Stimulated activated CD8-positive, alpha-beta memory T cell treated with anti-CD3 and anti-CD28 coated beads, Interleukin-15, amount 100 ng/mL, for 4 hours (primary cell): ENCODE measurements around the gene EGF.
"Not testable (repeated sequence)": the region's sequence is repeated elsewhere in the genome, so short reads cannot be mapped to it uniquely, and the experiment has no call there.

ENCODE experiments used
- DNase-seq, 2 donors: peaks; one replicate each; pipeline ENCODE4 v3.0.0-alpha.2; 2020; ENCODE audit warnings: low read depth in 2 of 2

Gene EGF

DNA sequence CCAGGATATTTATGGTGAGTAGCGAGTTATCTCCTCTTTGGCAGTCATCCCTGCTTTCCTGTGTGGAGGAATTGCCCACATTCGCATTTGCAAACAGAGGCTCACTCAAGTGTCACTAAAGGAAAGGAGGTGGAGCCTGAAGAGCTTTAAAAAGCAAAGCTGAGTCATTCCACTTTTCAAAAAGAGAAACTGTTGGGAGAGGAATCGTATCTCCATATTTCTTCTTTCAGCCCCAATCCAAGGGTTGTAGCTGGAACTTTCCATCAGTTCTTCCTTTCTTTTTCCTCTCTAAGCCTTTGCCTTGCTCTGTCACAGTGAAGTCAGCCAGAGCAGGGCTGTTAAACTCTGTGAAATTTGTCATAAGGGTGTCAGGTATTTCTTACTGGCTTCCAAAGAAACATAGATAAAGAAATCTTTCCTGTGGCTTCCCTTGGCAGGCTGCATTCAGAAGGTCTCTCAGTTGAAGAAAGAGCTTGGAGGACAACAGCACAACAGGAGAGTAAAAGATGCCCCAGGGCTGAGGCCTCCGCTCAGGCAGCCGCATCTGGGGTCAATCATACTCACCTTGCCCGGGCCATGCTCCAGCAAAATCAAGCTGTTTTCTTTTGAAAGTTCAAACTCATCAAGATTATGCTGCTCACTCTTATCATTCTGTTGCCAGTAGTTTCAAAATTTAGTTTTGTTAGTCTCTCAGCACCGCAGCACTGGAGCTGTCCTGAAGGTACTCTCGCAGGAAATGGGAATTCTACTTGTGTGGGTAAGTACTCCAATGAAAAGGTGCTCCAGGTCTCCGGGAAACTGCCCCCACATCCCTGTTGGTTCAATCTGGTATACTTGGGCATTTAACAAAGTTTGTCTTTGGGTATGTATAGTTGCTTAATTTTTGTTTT lies at the start of gene EGF:
TSS of gene EGF (plus strand) at position 178 of the 890 bp plus-strand sequence. CDS start at position 631, 453 bp downstream.
- no peak for DNase-seq

DNA sequence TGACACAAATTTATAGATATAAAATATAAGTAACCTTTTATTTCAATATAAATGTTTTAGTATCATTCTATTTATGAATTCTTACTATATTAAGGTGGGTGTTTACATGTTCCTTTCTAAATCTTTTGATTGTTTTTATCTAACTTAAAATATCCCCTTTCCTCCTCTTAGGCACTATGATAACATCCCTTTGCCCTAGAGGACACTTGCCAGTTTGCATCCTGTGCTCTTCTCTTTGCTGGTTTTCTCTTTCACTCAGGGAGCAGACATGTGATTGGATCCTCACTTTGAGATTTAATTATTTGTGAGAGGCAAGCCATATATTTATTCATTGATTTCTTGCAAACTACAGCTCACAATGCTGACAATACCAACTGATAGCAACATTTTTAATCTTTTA lies 48.5 kb upstream of the EGF start:
- DNase-seq: no peak

DNA sequence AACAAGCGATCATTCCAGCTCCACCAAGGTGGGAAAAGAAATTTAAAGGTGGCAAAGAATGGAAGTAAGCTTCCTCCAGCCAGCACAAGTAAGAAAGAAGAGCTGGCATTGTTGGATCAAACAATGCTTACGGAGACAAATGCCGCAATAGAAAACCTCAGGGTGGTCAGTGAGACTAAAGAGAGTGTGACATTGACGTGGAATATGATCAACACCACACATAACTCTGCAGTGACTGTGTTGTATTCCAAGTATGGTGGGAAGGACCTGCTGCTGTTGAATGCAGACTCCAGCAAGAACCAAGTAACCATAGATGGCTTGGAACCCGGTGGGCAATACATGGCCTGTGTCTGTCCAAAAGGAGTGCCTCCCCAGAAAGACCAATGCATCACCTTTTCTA lies 42.6 kb upstream of the EGF start:
- no peak for DNase-seq

DNA sequence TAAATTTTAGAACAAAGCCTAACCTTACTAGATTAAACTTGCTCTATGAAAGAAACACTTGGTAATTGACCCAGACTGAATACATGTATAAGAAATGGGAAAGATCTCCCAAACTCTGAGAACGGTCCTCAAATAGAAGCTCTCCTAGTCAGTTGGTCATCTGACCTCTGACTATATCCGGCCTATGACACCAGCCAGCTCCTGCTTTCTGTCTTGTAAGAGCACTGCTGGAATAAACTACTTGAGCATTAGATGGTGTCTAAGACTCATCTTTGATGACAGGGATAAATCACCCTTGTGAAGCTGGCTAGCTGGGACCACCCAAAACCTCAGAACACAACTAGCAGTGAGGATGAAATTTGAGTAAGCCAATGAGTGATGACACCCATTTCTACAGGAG lies 40.6 kb upstream of the EGF start:
- DNase-seq: no peak

DNA sequence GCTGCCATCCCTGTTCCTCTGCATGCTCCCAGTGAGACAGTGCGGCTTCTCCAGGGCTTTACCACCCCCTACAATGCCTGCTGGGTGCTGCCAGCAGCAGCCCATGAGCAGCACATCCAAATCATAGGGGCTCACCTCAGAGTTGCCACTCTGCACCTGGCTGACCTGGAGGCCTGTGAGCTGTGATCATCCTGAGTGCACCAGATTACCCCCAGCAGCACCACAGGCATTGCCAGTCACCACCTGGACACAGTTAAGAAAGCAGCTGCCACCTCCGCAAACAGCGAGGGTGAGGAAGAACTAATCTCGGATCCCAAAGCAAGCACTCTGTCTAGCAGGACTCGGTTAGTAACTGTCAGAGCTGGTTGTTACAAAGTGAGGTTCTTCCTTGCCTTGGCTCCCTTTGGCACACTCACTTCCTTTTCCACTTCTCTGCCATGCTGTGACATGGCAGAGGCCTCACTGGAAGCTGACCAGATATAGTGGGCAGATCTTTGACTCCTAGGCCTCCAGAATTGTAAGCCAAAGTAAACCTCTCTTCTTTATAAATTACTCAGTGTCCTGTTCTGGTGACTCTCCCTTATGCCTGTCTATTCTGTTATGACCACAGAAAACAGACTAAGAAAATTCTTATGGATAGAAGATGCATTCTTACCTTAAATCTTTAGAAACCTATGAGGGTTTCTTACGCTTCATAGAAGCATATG lies 39.6 kb upstream of the EGF start:
- DNase-seq: no peak

DNA sequence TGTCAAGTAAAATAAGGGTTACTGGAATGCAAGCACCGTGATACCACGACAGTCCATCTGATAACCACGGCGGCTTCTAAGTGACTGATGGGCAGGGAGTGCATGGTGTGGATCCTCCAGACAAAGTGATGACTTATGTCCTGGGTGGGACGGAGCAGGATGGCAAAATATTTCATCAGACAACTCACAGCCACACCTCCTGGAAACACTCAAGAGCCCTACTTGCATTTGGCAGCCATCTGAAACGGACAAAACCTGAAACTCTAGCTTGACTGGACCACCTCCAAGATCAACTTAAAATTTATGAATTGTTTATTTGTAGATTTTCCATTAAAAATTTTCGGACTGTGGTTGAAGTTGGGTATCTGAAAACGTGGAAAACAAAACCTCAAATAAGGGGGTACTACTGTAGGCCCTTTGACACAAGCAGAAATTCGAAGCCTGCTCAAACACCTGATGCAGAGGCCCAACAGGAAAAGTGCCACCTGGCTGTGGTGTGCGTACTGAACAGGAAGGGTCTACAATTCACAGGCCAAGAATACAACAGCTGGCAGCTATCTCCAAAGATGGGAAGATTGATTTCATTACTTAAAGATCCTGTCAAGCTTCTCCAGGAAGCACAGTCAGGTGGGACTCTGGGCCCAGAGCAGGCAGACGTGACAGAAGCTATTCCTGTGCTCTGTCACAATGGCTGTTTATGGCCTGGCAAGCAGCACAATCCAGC lies 38.7 kb upstream of the EGF start:
- DNase-seq: no peak

DNA sequence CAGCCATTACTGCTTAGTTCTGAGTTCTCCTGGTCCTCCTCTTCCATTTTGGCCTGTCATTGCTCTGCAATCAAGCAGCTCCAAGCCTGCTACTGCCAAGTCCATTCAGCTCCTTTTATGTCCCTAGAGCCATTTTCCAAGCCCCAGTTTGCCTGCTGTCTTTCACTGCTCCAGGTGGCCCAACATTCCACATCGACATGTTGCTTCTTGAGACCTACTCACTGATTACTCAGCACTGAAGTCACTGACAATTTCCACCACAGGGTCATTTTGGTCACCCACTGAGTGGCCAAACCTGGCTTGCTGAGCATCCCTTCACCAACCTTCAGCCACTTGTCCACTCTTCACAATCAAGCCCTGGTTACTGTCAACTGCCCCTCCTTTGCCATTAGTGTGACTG lies 37.6 kb upstream of the EGF start:
- no peak for DNase-seq

DNA sequence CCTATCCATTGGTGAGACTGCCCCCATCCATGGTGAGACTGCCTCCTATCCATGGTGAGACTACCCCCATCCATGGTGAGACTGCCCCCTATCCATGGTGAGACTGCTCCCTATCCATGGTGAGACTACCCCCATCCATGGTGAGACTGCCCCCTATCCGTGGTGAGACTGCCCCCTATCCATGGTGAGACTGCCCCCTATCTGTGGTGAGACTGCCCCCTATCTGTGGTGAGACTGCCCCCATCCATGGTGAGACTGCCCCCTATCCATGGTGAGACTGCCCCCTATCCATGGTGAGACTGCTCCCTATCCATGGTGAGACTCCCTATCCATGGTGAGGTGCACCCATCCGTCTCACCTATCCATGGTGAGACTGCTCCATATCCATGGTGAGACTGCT lies 37.1 kb upstream of the EGF start:
- DNase-seq: not testable (repeated sequence)

DNA sequence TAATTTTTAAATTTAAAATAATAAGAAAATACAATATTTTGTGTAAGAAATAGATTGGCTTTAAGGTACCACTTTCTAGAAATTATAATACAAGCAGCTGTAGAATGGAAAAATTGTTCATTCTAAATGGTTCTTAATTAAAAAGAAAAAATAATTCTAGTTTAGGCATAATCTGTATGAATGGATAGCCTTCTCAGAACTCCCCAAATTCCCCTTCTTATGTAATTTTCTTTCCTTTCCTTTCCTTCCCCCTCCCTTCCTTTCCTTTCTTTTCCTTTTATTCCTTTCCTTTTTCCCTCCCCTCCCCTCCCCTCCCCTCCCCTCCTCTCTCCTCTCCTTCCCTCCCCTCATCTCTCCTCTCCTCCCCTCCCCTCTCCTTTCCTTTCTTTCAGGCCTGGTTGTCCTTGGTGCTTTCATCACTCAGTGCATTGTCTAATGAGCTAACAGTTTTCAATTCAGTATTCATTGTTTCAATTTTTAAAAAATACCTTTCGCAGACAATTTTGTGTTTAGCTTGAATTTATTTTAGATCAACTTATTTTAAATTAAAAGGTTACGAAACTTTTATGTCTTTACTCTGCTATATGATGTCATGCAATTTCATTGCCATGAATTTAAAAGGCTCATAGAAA lies 35.9 kb upstream of the EGF start:
- DNase-seq: no peak

DNA sequence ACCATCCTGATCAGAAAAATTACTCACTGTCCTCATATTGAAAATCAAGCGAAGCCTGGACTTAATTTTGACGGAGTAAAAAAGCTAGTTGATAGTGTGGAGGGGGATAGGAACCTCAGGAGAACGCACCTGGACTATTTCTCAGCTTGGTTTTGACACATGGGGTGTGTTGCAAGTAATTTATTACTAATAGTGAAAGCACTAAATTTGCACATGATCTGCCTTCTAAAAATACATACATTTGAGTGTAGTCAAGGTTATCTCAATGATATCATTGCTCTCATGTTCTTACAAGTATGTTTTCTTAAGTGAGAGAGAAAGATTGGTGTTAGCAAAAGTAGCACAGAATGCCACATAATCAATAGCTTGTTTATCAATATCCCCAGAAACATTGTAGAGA lies 35.3 kb upstream of the EGF start:
- DNase-seq: no peak

DNA sequence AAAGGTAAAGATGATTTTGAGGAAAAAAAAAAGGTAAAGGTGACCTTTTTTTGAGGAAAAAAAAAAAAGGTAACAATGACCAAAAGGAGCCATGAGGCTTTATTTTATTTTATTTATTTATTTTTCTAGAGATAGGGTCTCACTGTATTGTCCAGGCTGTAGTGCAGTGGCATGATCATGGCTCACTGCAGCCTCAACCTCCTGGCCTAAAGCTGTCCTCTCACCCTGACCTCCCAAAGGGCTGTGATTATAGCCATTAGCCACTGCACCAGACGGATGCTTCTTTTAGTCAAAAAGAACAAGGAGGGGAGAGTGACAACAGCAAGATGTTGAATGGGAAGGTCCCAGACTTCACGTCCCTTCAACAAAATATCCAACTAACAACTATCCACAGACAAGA lies 34.3 kb upstream of the EGF start:
- DNase-seq: no peak

DNA sequence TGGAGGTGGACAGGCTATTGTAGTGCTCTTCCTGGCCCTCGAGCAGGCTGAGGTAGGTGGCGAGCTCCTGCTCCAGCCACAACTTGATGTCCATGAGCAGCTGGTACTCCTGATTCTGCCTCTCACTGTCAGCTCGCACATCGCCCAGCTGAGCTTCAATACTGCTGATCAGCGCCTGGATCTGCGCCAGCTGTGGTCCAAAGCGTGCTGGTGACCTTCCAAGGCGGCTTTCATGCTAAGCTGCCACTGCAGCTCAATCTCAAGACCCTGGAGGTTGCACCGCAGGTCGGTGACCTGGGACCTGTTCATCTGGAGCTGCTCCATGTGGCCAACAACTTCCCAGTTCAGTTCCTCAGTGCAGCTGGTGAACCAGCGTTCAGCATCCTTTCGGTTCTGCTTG lies 33.6 kb upstream of the EGF start:
- DNase-seq: no peak

DNA sequence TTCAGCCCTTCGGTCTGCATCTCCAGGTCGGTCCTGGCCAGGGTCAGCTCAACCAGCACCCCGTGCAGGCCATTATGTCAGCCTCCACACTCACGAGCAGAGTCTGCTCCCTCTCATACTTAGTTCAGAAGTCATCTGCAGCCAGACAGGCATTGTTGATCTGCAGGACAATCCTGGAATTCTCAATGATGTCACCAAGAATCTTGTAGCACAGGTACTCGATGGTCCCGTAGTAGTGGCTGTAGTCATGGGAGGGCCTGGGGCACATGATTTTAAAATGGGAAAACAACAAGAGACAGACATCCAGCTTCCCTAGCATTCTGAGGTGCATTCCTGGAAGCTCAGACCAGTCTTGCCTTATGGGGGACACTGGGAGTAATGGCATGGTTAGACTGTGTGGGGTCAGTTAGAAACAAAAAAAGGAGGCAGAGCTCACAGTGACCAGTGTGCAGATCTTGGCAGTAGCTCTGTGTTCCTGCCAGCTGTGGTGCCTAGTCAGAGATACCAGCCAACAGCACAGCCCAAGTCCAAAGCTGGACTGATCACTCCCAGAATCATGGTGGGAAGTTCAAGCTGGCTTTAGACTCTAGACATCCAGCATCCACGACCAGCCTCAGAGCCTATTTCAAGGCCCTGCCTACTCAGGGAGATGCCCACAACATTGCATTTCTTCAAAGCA lies 32.9 kb upstream of the EGF start:
- DNase-seq: no peak

DNA sequence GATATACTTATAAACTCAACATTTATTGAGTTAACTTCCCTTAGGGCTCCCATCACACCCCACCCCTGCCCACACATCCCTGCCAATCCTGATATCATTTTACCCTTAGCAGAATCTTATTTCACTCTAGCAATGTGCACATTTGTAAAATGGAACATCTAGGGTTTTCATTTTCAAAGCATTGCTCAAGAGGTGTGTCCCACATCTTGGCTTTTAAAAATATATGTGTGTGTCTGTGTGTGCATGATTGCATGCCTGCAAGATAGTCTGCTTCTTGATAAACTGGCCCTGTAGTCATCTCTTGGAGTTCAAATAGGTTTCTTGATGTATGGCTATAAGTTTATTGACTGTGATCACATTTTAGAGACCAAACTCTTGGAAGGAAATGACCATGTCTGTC lies 26.4 kb upstream of the EGF start:
- no peak for DNase-seq

DNA sequence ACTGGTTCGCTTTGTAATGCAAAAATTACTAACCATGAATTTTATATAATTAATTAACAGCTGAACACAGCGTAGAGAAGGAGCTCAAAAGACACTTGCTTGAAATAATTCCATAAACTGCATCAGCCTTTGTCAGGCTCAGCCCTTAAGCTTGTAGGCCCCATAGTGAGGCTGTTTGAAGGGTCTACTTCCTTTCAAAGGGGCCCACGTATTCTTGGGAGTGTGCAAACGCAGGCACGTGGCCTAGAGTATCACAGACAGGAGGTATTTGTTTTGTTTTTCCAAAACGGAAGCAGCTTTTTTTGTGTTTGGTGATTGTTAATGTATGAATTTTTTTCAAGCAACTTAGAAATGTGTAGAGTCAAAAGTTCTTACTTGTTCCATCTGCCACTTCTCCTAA lies 25.6 kb upstream of the EGF start:
- no peak for DNase-seq

DNA sequence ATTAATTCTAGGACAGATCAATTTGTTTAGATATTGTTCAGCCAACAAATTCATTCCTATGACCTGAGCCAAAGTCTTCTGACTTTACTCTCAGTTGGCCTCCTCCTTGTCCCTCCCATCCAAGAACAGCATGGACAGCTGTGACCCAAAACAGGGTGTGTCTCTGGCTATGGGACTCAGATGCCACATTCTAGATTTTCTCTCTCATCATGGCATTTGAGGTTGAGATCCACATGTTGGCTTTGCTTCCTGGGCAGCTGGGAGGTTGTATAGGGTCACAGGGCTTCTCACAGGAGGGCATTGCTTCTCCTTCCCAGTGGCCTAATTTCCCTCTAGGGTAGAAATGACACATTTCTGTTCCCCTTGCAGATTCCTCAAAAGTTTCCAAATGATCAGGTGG lies 22.6 kb upstream of the EGF start:
- DNase-seq: no peak

DNA sequence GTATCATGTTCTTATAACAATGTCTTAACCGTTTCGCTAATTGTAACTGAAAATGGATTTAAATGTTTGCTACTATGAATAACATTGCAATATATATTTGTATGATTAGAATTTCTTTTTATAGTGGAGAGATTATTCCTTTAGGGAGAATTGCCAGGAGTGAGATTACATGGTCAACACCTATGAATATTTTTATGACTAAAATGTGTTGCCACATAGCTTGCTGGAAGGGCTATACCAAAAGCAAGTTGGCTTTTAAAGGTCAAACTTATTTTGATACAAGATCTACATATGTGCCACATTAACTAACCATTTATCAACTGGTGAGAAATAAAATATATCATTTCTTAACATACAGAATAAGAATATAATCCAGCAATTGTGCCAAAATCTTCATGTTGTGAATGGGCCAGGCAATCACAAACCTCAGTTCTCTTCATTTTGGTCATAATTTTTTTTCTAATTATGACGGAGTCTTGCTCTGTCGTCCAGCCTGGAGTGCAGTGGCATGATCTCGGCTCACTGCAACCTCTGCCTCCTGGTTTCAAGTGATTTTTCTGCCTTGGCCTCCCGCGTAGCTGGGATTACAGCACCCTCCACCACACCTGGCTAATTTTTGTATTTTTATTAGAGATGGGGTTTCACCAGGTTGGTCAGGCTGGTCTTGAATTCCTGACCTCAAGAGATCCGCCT lies 10.0 kb upstream of the EGF start:
- DNase-seq: no peak

DNA sequence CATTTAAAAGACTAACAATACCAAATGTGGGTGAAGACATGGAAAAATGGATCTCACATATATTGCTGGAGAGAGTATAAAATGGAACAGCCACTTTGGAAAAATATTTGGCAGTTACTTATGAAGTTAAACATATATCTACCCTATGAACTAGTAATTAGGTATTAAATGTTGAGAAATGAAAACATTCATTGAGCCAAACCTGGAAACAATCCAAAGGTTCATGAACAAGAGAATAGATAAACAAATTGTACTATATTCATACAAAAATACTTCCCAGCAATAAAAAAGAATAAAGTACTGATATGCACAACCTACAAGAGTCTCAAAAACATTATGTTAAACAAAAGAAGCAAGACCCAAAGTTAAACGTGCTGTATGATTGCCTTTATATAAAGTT lies 4.0 kb upstream of the EGF start:
- no peak for DNase-seq

DNA sequence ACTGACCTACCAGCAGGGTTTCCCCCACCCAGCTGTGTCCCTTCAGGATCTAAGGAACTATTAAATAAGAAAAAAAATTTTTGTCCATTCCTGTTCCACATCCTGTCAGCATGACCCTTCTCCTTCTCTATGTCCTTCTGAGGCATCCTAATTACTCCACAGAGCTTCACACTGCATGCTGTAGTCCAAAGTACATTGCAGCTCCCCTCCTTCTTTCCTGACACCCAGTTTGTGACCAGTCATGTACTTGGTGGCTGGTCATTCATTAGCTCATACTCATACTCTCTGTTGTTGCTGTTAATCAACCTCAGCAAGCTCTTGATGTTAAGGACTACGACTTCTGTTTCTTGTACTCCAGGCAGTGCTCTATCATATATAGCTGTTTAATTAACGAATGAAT lies 2.4 kb upstream of the EGF start:
- no peak for DNase-seq

DNA sequence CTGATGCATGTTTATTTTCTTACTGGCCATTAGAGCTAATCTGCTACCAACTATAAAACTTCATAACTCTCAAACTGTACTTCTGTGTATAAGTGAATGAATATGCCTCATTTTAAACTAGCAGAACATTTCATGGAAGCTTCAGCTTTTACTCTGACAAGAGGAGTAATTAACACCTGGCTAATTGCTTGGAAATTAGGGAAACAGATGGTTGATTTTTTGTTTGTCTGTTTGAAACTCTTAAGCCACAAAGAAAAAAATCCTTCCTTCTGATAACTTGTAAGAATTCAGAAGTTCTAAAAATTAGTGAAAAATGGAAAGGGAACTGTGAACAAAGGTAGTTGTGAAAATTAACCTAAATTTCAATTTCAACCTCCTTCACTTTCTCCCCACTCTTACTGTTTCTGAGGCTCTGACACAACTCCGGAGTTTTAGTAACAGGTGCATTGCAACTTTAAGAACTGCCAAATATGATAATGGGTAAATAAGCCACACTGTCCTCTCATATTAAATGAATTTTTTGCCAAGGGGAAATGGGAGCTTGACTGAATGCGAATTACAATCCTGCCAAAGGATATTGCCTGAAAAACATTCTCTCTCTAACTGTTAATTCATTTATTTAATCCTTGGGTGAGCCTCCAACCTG lies 1.0 kb downstream of the EGF start:
- DNase-seq: no peak

DNA sequence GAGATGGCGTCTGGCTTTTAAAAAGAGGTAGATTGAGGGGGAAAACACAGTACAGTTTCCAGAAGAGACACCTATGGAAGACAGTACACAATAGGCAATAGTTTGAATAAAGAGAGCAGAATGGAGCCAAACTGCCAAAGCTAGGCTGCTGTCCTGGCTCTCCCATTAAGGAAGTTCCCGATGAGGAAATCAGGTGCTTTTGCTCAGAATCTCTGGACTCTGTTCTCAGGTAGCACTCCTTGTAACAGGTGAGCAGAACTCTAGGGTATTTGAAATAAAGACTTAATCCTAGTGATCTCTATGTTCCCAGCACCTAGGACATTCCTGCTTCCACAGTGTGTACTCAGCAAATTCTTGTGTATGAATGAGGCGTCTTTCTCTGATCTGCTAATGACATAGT lies 1.6 kb downstream of the EGF start:
- no peak for DNase-seq
